ENCODE measurements around the gene OGDH. TPM values are rescaled to one million over a fixed set of nuclear protein-coding genes. Genes with fewer than 3 reads are reported as not detected.

OGDH gene
- total and polyA plus RNA-seq, 2 of the 13 experiments (the other 11 are each of a cell fraction or from before 2014, with no cell fraction given), result 17.4 to 25.4 TPM

DNA sequence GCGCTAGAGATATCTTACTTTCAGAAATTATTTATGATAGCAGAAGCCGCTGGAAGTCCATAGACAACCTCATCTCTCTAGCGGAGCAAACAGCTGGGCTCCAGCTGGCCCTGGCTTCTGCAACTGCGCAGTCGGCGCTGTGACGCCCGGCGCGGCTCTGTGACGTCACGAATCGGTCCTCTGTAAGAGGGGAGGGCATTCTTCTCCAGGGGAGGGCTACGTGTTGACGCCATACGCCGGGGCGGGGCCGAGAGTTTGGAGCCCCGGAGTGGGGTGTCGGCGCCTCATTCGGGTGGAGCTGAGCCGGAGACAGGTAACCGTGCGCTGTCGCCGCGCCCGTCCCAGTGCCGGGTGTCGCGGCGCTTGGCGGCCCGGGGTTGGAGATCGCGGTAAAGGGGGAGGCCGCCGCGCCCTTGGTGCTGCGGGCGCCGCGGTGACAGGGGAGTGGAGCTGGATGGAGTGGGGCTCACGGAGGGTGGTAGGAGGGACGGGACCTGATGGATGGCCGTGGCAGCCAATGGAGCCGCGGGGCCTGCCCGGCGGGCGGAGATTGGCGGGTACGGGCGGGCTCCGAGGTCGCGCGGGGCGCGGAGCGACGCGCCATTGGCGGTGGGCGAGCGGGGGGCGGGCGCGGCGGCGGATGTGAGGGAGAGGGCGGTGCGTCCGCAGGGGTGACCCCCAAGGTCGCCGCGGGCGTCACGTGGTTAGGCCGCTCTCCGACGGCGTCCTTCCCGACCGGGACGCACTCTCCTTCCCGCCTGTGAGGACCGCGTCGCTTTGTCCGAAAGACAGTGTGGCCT is at the start of gene OGDH (continued):
- TF ChIP-seq, protein P1, sequence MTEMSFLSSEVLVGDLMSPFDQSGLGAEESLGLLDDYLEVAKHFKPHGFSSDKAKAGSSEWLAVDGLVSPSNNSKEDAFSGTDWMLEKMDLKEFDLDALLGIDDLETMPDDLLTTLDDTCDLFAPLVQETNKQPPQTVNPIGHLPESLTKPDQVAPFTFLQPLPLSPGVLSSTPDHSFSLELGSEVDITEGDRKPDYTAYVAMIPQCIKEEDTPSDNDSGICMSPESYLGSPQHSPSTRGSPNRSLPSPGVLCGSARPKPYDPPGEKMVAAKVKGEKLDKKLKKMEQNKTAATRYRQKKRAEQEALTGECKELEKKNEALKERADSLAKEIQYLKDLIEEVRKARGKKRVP (CRISPR knock-in tag; IDR thresholded peaks at IDR 0.05), result peak in 1 of 2 experiments; percentile 59; a peak in 1 of 4 replicates
- TF ChIP-seq MAZ (IDR thresholded peaks at IDR 0.05; ENCODE audit: borderline replicate concordance, low read depth, low read length) (peak; percentile 89; the same call in 1 of the 2 replicates), MAZ (CRISPR knock-in tag; IDR thresholded peaks at IDR 0.05; ENCODE audit: low read depth) (peak; percentile 95), ERF (CRISPR knock-in tag; IDR thresholded peaks at IDR 0.05) (peak; percentile 79), ZNF224 (CRISPR knock-in tag; IDR thresholded peaks at IDR 0.05) (peak; percentile 42; the same call in 1 of the 2 replicates), TARDBP (CRISPR knock-in tag; IDR thresholded peaks at IDR 0.05) (peak; percentile 53; the same call in 1 of the 2 replicates), NR2C2 (CRISPR knock-in tag; IDR thresholded peaks at IDR 0.05; ENCODE audit: borderline replicate concordance) (peak; percentile 91), ZNF510 (CRISPR knock-in tag; IDR thresholded peaks at IDR 0.05; ENCODE audit: low read depth) (no peak), MTF2 (CRISPR knock-in tag; IDR thresholded peaks at IDR 0.05; ENCODE audit: borderline replicate concordance) (no peak), NCOR1 (IDR thresholded peaks at IDR 0.05; ENCODE audit: borderline replicate concordance, low read length) (no peak; the same call in 1 of the 2 replicates), HNRNPL (IDR thresholded peaks at IDR 0.05; ENCODE audit: low read depth, low read length) (no peak), ZNF788 (CRISPR knock-in tag; IDR thresholded peaks at IDR 0.05; ENCODE audit: borderline replicate concordance) (peak; percentile 14; the same call in 1 of the 2 replicates), ZNF160 (CRISPR knock-in tag; IDR thresholded peaks at IDR 0.05) (no peak; the same call in 1 of the 2 replicates), KLF6 (CRISPR knock-in tag; IDR thresholded peaks at IDR 0.05) (peak; percentile 91), HNF4A (CRISPR knock-in tag; IDR thresholded peaks at IDR 0.05) (0 out of 2 replicates have a peak, but pooled peaks have one; percentile 34), ZNF383 (CRISPR knock-in tag; IDR thresholded peaks at IDR 0.05; ENCODE audit: borderline replicate concordance) (0 out of 2 replicates have a peak, but pooled peaks have one; percentile 51)
- TF ChIP-seq, protein P2, sequence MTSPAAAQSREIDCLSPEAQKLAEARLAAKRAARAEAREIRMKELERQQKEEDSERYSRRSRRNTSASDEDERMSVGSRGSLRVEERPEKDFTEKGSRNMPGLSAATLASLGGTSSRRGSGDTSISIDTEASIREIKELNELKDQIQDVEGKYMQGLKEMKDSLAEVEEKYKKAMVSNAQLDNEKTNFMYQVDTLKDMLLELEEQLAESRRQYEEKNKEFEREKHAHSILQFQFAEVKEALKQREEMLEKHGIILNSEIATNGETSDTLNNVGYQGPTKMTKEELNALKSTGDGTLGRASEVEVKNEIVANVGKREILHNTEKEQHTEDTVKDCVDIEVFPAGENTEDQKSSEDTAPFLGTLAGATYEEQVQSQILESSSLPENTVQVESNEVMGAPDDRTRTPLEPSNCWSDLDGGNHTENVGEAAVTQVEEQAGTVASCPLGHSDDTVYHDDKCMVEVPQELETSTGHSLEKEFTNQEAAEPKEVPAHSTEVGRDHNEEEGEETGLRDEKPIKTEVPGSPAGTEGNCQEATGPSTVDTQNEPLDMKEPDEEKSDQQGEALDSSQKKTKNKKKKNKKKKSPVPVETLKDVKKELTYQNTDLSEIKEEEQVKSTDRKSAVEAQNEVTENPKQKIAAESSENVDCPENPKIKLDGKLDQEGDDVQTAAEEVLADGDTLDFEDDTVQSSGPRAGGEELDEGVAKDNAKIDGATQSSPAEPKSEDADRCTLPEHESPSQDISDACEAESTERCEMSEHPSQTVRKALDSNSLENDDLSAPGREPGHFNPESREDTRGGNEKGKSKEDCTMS (CRISPR knock-in tag; conservative IDR thresholded peaks at IDR 0.05), result no peak
- TF ChIP-seq, protein P3, sequence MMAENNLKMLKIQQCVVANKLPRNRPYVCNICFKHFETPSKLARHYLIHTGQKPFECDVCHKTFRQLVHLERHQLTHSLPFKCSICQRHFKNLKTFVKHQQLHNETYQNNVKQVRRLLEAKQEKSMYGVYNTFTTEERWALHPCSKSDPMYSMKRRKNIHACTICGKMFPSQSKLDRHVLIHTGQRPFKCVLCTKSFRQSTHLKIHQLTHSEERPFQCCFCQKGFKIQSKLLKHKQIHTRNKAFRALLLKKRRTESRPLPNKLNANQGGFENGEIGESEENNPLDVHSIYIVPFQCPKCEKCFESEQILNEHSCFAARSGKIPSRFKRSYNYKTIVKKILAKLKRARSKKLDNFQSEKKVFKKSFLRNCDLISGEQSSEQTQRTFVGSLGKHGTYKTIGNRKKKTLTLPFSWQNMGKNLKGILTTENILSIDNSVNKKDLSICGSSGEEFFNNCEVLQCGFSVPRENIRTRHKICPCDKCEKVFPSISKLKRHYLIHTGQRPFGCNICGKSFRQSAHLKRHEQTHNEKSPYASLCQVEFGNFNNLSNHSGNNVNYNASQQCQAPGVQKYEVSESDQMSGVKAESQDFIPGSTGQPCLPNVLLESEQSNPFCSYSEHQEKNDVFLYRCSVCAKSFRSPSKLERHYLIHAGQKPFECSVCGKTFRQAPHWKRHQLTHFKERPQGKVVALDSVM (CRISPR knock-in tag; IDR thresholded peaks at IDR 0.05), result no peak
- TF ChIP-seq, protein P4, sequence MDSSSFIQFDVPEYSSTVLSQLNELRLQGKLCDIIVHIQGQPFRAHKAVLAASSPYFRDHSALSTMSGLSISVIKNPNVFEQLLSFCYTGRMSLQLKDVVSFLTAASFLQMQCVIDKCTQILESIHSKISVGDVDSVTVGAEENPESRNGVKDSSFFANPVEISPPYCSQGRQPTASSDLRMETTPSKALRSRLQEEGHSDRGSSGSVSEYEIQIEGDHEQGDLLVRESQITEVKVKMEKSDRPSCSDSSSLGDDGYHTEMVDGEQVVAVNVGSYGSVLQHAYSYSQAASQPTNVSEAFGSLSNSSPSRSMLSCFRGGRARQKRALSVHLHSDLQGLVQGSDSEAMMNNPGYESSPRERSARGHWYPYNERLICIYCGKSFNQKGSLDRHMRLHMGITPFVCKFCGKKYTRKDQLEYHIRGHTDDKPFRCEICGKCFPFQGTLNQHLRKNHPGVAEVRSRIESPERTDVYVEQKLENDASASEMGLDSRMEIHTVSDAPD (CRISPR knock-in tag; IDR thresholded peaks at IDR 0.05), result no peak
- TF ChIP-seq, protein P5, sequence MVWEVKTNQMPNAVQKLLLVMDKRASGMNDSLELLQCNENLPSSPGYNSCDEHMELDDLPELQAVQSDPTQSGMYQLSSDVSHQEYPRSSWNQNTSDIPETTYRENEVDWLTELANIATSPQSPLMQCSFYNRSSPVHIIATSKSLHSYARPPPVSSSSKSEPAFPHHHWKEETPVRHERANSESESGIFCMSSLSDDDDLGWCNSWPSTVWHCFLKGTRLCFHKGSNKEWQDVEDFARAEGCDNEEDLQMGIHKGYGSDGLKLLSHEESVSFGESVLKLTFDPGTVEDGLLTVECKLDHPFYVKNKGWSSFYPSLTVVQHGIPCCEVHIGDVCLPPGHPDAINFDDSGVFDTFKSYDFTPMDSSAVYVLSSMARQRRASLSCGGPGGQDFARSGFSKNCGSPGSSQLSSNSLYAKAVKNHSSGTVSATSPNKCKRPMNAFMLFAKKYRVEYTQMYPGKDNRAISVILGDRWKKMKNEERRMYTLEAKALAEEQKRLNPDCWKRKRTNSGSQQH (CRISPR knock-in tag; IDR thresholded peaks at IDR 0.05; ENCODE audit: low read depth), result peak; percentile 75; the same call in 1 of the 2 replicates
